ENCODE measurements around the gene ZNF107. TPM values are rescaled to one million over a fixed set of nuclear protein-coding genes. Genes with fewer than 3 reads are reported as not detected.

Gene ZNF107
- 1 to 10 TPM; 5.6 to 9.4 TPM for total RNA-seq
- 2.4 TPM for polyA plus RNA-seq (ENCODE audit: insufficient read depth, low read depth, low replicate concordance)
- long read RNA-seq, donor 1, full-length matches to known transcripts, result 3 of 3 reads
- long read RNA-seq, donor 1, partial matches to known transcripts, result 0 of 3 reads
- long read RNA-seq, donor 1, other reads (novel, unspliced or antisense), result 0 of 3 reads
- long read RNA-seq, donor 2, result 0 reads

GRCh38 chr7:64665980-64666662 is at the start of gene ZNF107:
TSS of gene ZNF107 (plus strand) at chr7:64666133. CDS start at chr7:64666283, 150 bp downstream.
- H3K4me1 ChIP-seq, result peaks cover 4% of the 10 kb centered on the region
- intact Hi-C loops (cut with DNase I; ENCODE audit: low total_unique reads), result no loop called here
- peak within 1 kb of the TSS; percentile 59 to 71 for H3K27ac ChIP-seq
- 0% methylated on average over 20 to 37 of the region's 37 CpGs for WGBS, 2 donors
- no peaks in the 10 kb centered on the region for H3K27me3 ChIP-seq
- no peaks in the 10 kb centered on the region for H3K9me3 ChIP-seq
- peak; percentile 97 for DNase-seq
- no peak for TF ChIP-seq POLR2A (IDR thresholded peaks at IDR 0.05)
- TF ChIP-seq, protein P1, sequence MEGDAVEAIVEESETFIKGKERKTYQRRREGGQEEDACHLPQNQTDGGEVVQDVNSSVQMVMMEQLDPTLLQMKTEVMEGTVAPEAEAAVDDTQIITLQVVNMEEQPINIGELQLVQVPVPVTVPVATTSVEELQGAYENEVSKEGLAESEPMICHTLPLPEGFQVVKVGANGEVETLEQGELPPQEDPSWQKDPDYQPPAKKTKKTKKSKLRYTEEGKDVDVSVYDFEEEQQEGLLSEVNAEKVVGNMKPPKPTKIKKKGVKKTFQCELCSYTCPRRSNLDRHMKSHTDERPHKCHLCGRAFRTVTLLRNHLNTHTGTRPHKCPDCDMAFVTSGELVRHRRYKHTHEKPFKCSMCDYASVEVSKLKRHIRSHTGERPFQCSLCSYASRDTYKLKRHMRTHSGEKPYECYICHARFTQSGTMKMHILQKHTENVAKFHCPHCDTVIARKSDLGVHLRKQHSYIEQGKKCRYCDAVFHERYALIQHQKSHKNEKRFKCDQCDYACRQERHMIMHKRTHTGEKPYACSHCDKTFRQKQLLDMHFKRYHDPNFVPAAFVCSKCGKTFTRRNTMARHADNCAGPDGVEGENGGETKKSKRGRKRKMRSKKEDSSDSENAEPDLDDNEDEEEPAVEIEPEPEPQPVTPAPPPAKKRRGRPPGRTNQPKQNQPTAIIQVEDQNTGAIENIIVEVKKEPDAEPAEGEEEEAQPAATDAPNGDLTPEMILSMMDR (IDR thresholded peaks at IDR 0.05), result no peak
- H3K36me3 ChIP-seq (ENCODE audit: low read depth, missing control alignments), result no peaks in the 10 kb centered on the region
- H3K4me3 ChIP-seq, result peak within 1 kb of the TSS; percentile 58 to 80

DNA sequence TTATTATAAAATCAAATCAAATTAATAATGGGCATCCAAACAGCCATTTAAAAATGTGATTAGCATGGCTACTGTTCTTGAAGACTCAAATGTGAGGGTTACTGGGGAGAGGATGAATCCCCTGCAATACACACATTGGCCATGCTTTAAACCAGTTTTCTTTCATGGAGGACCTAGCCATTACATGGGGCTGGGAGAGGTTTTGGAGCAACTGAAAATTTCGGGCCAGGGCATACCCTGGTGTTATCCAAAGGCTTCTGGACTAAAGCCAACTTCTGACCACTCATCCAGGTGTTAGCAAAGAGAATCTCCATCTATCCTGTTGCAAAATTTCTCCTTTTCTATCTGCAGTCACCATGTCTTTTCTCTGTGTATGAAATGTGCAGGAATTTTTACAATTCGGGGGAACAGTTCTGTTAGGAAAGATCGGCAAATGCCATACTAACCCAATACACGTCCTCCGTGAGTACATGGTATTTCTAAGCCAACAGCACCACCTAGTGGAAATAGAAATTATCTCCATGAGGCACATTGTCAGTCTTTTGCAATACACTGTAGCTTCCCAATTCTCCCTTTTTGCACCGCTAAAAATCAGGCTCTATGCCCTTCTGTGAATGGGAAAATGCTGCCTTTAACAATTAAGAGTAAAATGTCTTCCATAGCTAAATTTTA is 47.0 kb upstream of the ZNF107 start:
- intact Hi-C loops (cut with DNase I; ENCODE audit: low total_unique reads), result no loop called here

DNA sequence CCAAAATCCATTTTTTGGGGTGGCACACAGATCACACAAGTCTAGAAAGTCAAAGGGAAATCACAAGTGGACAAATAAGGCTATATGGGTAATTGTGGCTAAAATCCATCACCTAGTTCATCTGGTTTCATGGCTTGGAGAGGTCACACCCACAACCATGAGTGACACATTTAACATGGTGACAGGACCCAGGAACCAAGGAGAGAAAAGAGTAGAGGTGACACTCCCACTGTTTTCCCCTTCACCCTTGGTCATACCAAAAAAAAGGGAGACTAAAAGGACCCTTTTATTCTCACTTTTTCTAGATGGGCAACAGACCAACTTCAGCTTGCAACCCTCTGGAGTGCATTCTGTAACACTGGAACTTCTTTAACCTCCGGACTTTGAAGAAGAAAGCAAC is 46.2 kb upstream of the ZNF107 start:
- H3K27ac ChIP-seq, result no peak overlapping the region
- DNase-seq, result no peak
- H3K4me3 ChIP-seq, result no peak overlapping the region
- TF ChIP-seq, protein P1 (IDR thresholded peaks at IDR 0.05), result no peak
- no peak for TF ChIP-seq POLR2A (IDR thresholded peaks at IDR 0.05)
- no peaks in the 10 kb centered on the region for H3K27me3 ChIP-seq
- no peaks in the 10 kb centered on the region for H3K36me3 ChIP-seq (ENCODE audit: low read depth, missing control alignments)
- WGBS, 2 donors, result 83 to 100% methylated on average over 1 of the region's 1 CpG
- no peaks in the 10 kb centered on the region for H3K4me1 ChIP-seq
- intact Hi-C loops (cut with DNase I; ENCODE audit: low total_unique reads), result loop anchor here (10.0 kb wide), 1 partner anchor 435 kb away; no protein-coding TSS in a partner anchor
- no peaks in the 10 kb centered on the region for H3K9me3 ChIP-seq

More for the DNA sequence above, 47.0 kb upstream of the ZNF107 start:
- Histone ChIP-seq H3K4me1 (no peaks in the 10 kb centered on the region), H3K27ac (no peak overlapping the region), H3K36me3 (ENCODE audit: low read depth, missing control alignments) (no peaks in the 10 kb centered on the region), H3K4me3 (no peak overlapping the region), H3K9me3 (no peaks in the 10 kb centered on the region), H3K27me3 (no peaks in the 10 kb centered on the region)
- DNase-seq, result peak; percentile 43
- TF ChIP-seq POLR2A (IDR thresholded peaks at IDR 0.05), result no peak
- TF ChIP-seq, protein P1 (IDR thresholded peaks at IDR 0.05), result peak; percentile 58 to 83 (median 72)
- 16 to 28% methylated on average over 6 of the region's 6 CpGs for WGBS, 2 donors

DNA sequence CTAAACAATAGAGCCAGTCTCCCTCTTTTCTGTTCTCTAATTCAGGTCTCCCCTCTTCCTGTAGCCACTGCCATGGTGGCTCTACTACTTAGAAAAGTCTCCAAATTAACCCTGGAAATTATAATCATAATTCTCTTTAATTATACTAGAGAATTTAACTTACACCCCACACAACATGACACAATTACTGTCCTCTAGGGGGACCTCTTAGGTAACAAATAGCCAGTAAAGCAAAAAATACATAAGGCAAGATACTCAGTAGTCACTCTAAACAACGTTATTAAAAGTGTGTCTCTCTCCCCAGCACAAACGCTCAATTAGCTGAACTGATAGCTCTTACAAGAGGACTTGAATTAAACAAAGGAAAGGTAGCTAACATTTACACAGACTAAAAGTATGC is 44.3 kb upstream of the ZNF107 start:
- DNase-seq, result no peak
- no peaks in the 10 kb centered on the region for H3K4me1 ChIP-seq
- H3K27me3 ChIP-seq, result no peaks in the 10 kb centered on the region
- H3K36me3 ChIP-seq (ENCODE audit: low read depth, missing control alignments), result no peaks in the 10 kb centered on the region
- no peak overlapping the region for H3K27ac ChIP-seq
- H3K4me3 ChIP-seq, result no peak overlapping the region
- WGBS, 2 donors, result 77 to 81% methylated on average over 2 of the region's 2 CpGs
- TF ChIP-seq, protein P1 (IDR thresholded peaks at IDR 0.05), result no peak
- no peak for TF ChIP-seq POLR2A (IDR thresholded peaks at IDR 0.05)
- intact Hi-C loops (cut with DNase I; ENCODE audit: low total_unique reads), result loop anchor here (10.0 kb wide), 1 partner anchor 437 kb away; no protein-coding TSS in a partner anchor
- no peaks in the 10 kb centered on the region for H3K9me3 ChIP-seq

Measured in testis (tissue), 5 donors.